ENCODE measurements around the gene MT1X. TPM values are rescaled to one million over a fixed set of nuclear protein-coding genes. Genes with fewer than 3 reads are reported as not detected.

MT1X gene
- polyA plus RNA-seq, 1 donor = 112 TPM

- H3K27me3 ChIP-seq (ENCODE audit: control insufficient read depth, insufficient read depth, low read length) = peaks cover 28% of the 10 kb centered on the region
- H3K4me3 ChIP-seq (ENCODE audit: low read length) = peak overlapping the region; percentile 54
- no peak overlapping the region for H3K27ac ChIP-seq (ENCODE audit: low read length)
- no peaks in the 10 kb centered on the region for H3K9me3 ChIP-seq (ENCODE audit: control insufficient read depth, low read depth, low read length)
- peak in 1 of 2 donors; percentile 67 for DNase-seq
- WGBS (ENCODE audit: insufficient coverage, low lambda C conversion rate) = no CpG with 5 or more reads among the region's 32 CpGs
- H3K36me3 ChIP-seq (ENCODE audit: control insufficient read depth, insufficient read depth, low read length) = no peaks in the 10 kb centered on the region
- H3K4me1 ChIP-seq (ENCODE audit: control insufficient read depth, insufficient read depth, low read length) = no peaks in the 10 kb centered on the region
Measured at GRCh38 chr16:56675685-56676210, 6.5 kb upstream of the MT1X start.

- peaks cover 24% of the 10 kb centered on the region for H3K27me3 ChIP-seq (ENCODE audit: control insufficient read depth, insufficient read depth, low read length)
Measured at GRCh38 chr16:56677474-56677873, 4.8 kb upstream of the MT1X start.

GRCh38 chr16:56679078-56679730, 3.1 kb upstream of the MT1X start:
- Histone ChIP-seq H3K4me1 (ENCODE audit: control insufficient read depth, insufficient read depth, low read length) (peaks cover 7% of the 10 kb centered on the region), H3K4me3 (ENCODE audit: low read length) (no peak overlapping the region), H3K27ac (ENCODE audit: low read length) (no peak overlapping the region), H3K9me3 (ENCODE audit: control insufficient read depth, low read depth, low read length) (no peaks in the 10 kb centered on the region), H3K36me3 (ENCODE audit: control insufficient read depth, insufficient read depth, low read length) (no peaks in the 10 kb centered on the region), H3K27me3 (ENCODE audit: control insufficient read depth, insufficient read depth, low read length) (peaks cover 22% of the 10 kb centered on the region)
- no peak for DNase-seq
- WGBS (ENCODE audit: insufficient coverage, low lambda C conversion rate) = no CpG with 5 or more reads among the region's 3 CpGs

More at GRCh38 chr16:56677474-56677873, 4.8 kb upstream of the MT1X start:
- DNase-seq = no peak
- Histone ChIP-seq H3K27ac (ENCODE audit: low read length) (no peak overlapping the region), H3K4me3 (ENCODE audit: low read length) (no peak overlapping the region), H3K36me3 (ENCODE audit: control insufficient read depth, insufficient read depth, low read length) (no peaks in the 10 kb centered on the region), H3K9me3 (ENCODE audit: control insufficient read depth, low read depth, low read length) (no peaks in the 10 kb centered on the region), H3K4me1 (ENCODE audit: control insufficient read depth, insufficient read depth, low read length) (peaks cover 3% of the 10 kb centered on the region)
- no CpG with 5 or more reads among the region's 3 CpGs for WGBS (ENCODE audit: insufficient coverage, low lambda C conversion rate)

- no peak overlapping the region for H3K4me3 ChIP-seq (ENCODE audit: low read length)
- H3K27ac ChIP-seq (ENCODE audit: low read length) = no peak overlapping the region
- no CpG with 5 or more reads among the region's 6 CpGs for WGBS (ENCODE audit: insufficient coverage, low lambda C conversion rate)
- H3K4me1 ChIP-seq (ENCODE audit: control insufficient read depth, insufficient read depth, low read length) = peaks cover 7% of the 10 kb centered on the region
- no peaks in the 10 kb centered on the region for H3K36me3 ChIP-seq (ENCODE audit: control insufficient read depth, insufficient read depth, low read length)
- H3K9me3 ChIP-seq (ENCODE audit: control insufficient read depth, low read depth, low read length) = no peaks in the 10 kb centered on the region
- DNase-seq = no peak
- peaks cover 22% of the 10 kb centered on the region for H3K27me3 ChIP-seq (ENCODE audit: control insufficient read depth, insufficient read depth, low read length)
Measured at GRCh38 chr16:56679818-56680217, 2.5 kb upstream of the MT1X start.

- Histone ChIP-seq H3K27me3 (ENCODE audit: control insufficient read depth, insufficient read depth, low read length) (no peaks in the 10 kb centered on the region), H3K27ac (ENCODE audit: low read length) (peak overlapping the region; percentile 41), H3K4me1 (ENCODE audit: control insufficient read depth, insufficient read depth, low read length) (peaks cover 7% of the 10 kb centered on the region), H3K36me3 (ENCODE audit: control insufficient read depth, insufficient read depth, low read length) (no peaks in the 10 kb centered on the region), H3K9me3 (ENCODE audit: control insufficient read depth, low read depth, low read length) (peaks cover 6% of the 10 kb centered on the region), H3K4me3 (ENCODE audit: low read length) (peak overlapping the region; percentile 61)
- DNase-seq = no peak
- no CpG with 5 or more reads among the region's 8 CpGs for WGBS (ENCODE audit: insufficient coverage, low lambda C conversion rate)
Measured at GRCh38 chr16:56682703-56683397, 580 bp downstream of the MT1X start.

GRCh38 chr16:56683424-56684172, 1.3 kb downstream of the MT1X start:
- Histone ChIP-seq H3K36me3 (ENCODE audit: control insufficient read depth, insufficient read depth, low read length) (no peaks in the 10 kb centered on the region), H3K27ac (ENCODE audit: low read length) (no peak overlapping the region), H3K4me3 (ENCODE audit: low read length) (peak overlapping the region; percentile 61), H3K9me3 (ENCODE audit: control insufficient read depth, low read depth, low read length) (peaks cover 6% of the 10 kb centered on the region), H3K27me3 (ENCODE audit: control insufficient read depth, insufficient read depth, low read length) (no peaks in the 10 kb centered on the region), H3K4me1 (ENCODE audit: control insufficient read depth, insufficient read depth, low read length) (peaks cover 7% of the 10 kb centered on the region)
- DNase-seq = no peak
- 40% methylated on average over 1 of the region's 5 CpGs for WGBS (ENCODE audit: insufficient coverage, low lambda C conversion rate)

GRCh38 chr16:56684256-56684925, 2.1 kb downstream of the MT1X start:
- no CpG with 5 or more reads among the region's 4 CpGs for WGBS (ENCODE audit: insufficient coverage, low lambda C conversion rate)

GRCh38 chr16:56684926-56685590, 2.8 kb downstream of the MT1X start:
- WGBS (ENCODE audit: insufficient coverage, low lambda C conversion rate) = no CpG with 5 or more reads among the region's 4 CpGs
- Histone ChIP-seq H3K27ac (ENCODE audit: low read length) (no peak overlapping the region), H3K36me3 (ENCODE audit: control insufficient read depth, insufficient read depth, low read length) (no peaks in the 10 kb centered on the region), H3K27me3 (ENCODE audit: control insufficient read depth, insufficient read depth, low read length) (no peaks in the 10 kb centered on the region), H3K4me1 (ENCODE audit: control insufficient read depth, insufficient read depth, low read length) (peaks cover 7% of the 10 kb centered on the region), H3K9me3 (ENCODE audit: control insufficient read depth, low read depth, low read length) (peaks cover 6% of the 10 kb centered on the region), H3K4me3 (ENCODE audit: low read length) (no peak overlapping the region)
- DNase-seq = no peak

More at GRCh38 chr16:56684256-56684925, 2.1 kb downstream of the MT1X start:
- peaks cover 7% of the 10 kb centered on the region for H3K4me1 ChIP-seq (ENCODE audit: control insufficient read depth, insufficient read depth, low read length)
- no peak overlapping the region for H3K27ac ChIP-seq (ENCODE audit: low read length)
- peaks cover 6% of the 10 kb centered on the region for H3K9me3 ChIP-seq (ENCODE audit: control insufficient read depth, low read depth, low read length)
- no peak overlapping the region for H3K4me3 ChIP-seq (ENCODE audit: low read length)
- no peaks in the 10 kb centered on the region for H3K27me3 ChIP-seq (ENCODE audit: control insufficient read depth, insufficient read depth, low read length)
- DNase-seq = no peak
- no peaks in the 10 kb centered on the region for H3K36me3 ChIP-seq (ENCODE audit: control insufficient read depth, insufficient read depth, low read length)

- H3K27ac ChIP-seq (ENCODE audit: low read length) = no peak overlapping the region
- 100% methylated on average over 2 of the region's 7 CpGs for WGBS (ENCODE audit: insufficient coverage, low lambda C conversion rate)
- H3K36me3 ChIP-seq (ENCODE audit: control insufficient read depth, insufficient read depth, low read length) = no peaks in the 10 kb centered on the region
Measured at GRCh38 chr16:56686758-56687157, 4.5 kb downstream of the MT1X start.

More at GRCh38 chr16:56686758-56687157, 4.5 kb downstream of the MT1X start:
- peaks cover 6% of the 10 kb centered on the region for H3K9me3 ChIP-seq (ENCODE audit: control insufficient read depth, low read depth, low read length)
- peaks cover 5% of the 10 kb centered on the region for H3K4me1 ChIP-seq (ENCODE audit: control insufficient read depth, insufficient read depth, low read length)
- H3K27me3 ChIP-seq (ENCODE audit: control insufficient read depth, insufficient read depth, low read length) = no peaks in the 10 kb centered on the region
- no peak for DNase-seq
- H3K4me3 ChIP-seq (ENCODE audit: low read length) = no peak overlapping the region

Measured in large intestine (tissue), 3 donors.